Measurements from ENCODE around the gene ELANE. TPM values are rescaled to one million over a fixed set of nuclear protein-coding genes. Genes with fewer than 3 reads are reported as not detected.

Gene ELANE
- under 1 TPM in 2 of 4 donors, not detected in 2; 0.39 to 0.55 TPM for total RNA-seq
- polyA plus RNA-seq: under 1 TPM; 0.55 to 0.95 (median 0.92) TPM
- long read RNA-seq, donor 1: 0 reads
- long read RNA-seq, donor 2: 0 reads

DNA sequence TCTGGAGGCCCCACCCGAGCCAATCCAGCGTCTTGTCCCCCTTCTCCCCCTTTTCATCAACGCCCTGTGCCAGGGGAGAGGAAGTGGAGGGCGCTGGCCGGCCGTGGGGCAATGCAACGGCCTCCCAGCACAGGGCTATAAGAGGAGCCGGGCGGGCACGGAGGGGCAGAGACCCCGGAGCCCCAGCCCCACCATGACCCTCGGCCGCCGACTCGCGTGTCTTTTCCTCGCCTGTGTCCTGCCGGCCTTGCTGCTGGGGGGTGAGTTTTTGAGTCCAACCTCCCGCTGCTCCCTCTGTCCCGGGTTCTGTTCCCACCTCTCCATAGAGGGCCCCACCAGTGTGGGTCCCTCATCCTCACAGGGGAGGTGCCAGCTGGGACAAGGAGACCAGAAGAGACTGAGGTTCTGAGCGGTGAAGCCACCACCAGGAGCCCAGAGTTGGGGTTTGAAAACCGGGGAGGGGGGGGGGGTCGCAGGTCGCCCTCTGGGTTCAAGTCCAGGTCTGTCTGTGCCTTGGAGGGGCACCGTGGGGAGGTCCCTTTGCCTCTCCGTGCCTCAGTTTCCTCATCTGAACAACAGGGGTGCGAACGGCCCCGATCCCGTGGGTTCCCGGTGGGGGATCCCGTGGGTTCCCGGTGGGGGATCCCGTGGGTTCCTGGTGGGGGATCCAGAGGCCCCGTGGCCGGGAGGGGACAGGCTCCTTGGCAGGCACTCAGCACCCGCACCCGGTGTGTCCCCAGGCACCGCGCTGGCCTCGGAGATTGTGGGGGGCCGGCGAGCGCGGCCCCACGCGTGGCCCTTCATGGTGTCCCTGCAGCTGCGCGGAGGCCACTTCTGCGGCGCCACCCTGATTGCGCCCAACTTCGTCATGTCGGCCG lies at the start of gene ELANE:
Gene ELANE, plus strand, starts transcription at position 168 of the 878 bp plus-strand sequence. Its CDS starts 26 bp downstream, at position 194.
- Histone ChIP-seq H3K9me3 (no peaks in the 10 kb centered on the region), H3K27ac (no peak within 1 kb of the TSS), H3K4me1 (peaks cover 7% of the 10 kb centered on the region), H3K27me3 (ENCODE audit: insufficient read depth in 3 of 3, low read length in 2 of 3) (peaks cover 0 to 73% (median 16%) of the 10 kb centered on the region in 3 donors), H3K4me3 (no peak within 1 kb of the TSS), H3K36me3 (ENCODE audit: insufficient read depth in 1 of 2, low read depth in 1 of 2) (no peaks in the 10 kb centered on the region)
- ATAC-seq (no peak), DNase-seq (peak; percentile 23 to 53)
- TF ChIP-seq, protein P1, sequence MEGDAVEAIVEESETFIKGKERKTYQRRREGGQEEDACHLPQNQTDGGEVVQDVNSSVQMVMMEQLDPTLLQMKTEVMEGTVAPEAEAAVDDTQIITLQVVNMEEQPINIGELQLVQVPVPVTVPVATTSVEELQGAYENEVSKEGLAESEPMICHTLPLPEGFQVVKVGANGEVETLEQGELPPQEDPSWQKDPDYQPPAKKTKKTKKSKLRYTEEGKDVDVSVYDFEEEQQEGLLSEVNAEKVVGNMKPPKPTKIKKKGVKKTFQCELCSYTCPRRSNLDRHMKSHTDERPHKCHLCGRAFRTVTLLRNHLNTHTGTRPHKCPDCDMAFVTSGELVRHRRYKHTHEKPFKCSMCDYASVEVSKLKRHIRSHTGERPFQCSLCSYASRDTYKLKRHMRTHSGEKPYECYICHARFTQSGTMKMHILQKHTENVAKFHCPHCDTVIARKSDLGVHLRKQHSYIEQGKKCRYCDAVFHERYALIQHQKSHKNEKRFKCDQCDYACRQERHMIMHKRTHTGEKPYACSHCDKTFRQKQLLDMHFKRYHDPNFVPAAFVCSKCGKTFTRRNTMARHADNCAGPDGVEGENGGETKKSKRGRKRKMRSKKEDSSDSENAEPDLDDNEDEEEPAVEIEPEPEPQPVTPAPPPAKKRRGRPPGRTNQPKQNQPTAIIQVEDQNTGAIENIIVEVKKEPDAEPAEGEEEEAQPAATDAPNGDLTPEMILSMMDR (IDR thresholded peaks at IDR 0.05): no peak
- 58 to 68% (median 62%) methylated on average over 41 to 55 of the region's 55 CpGs for WGBS, 3 donors
- intact Hi-C loops (cut with DNase I): loop anchor here in 1 of 2 donors (10.0 kb wide), 1 partner anchor 132 kb away; the partner anchor contains the start of gene WDR18

DNA sequence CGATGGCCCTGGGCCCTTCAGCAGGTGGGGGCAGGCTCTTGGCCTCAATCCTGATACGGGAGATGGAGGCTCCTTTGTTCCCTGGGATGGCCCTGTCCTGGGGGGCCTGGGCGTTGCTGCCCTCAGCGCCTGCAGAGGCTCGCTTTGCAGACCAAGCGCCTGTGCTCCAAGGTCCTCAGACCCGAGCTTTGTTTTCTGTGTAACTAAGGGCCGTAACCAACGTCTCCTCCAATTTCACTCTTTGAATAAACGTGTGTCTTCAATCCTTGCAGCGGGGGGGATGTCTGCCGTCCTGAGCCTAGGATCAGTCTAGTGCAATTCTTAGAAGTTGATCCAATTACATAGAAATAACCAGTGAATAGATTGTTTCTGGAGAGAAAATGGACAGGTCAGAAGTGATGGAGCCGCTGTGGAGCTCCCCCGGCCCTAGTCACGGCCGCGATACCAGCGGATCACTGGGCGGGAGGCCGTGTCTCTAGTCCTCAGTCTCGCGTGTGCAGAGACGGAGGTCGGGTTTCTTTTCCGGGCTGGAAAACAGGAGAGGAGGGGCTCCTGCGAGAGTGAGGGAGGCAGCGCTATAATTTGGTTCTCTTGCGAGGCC lies 49.5 kb upstream of the ELANE start:
- Histone ChIP-seq H3K36me3 (ENCODE audit: insufficient read depth in 1 of 2, low read depth in 1 of 2) (peaks cover 15 to 61% of the 10 kb centered on the region in 2 donors), H3K9me3 (no peaks in the 10 kb centered on the region), H3K27ac (peak overlapping the region; percentile 60), H3K4me1 (peaks cover 51% of the 10 kb centered on the region), H3K27me3 (ENCODE audit: insufficient read depth in 3 of 3, low read length in 2 of 3) (no peaks in the 10 kb centered on the region), H3K4me3 (peak overlapping the region; percentile 81)
- WGBS, 3 donors: 14 to 30% (median 15%) methylated on average over 27 to 28 of the region's 28 CpGs
- TF ChIP-seq, protein P1 (IDR thresholded peaks at IDR 0.05): no peak
- ATAC-seq (peak in 1 of 4 donors; percentile 31), DNase-seq (peak in 1 of 2 donors; percentile 54)
- intact Hi-C loops (cut with DNase I): loop anchor here in 1 of 2 donors (5.0 kb wide), 1 partner anchor 230 kb away; the partner anchor contains the start of gene BSG

DNA sequence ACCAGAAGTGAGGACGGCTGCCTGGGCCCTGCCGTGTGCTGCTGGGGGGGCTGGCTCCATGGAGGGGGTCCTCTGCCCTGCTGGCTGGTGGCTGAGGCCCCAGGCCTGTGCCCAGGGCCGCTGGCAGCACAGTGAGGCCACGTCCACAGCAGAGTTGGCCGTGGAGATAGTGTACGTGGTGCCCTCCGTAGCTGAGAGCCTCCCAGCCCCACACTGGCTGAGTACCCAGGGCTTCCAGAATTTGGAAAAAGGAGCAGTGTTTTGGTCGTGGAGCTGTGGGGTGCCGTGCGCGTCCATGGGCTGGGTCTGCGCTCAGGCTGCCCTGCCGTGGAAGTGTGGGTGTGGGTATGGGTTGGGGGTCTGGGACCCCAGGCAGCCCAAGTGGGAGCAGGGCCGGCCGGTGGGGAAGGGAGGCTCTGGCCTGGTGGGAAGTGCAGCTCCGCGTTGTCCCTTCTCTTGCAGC lies 49.0 kb upstream of the ELANE start:
- peaks cover 15 to 66% of the 10 kb centered on the region in 2 donors for H3K36me3 ChIP-seq (ENCODE audit: insufficient read depth in 1 of 2, low read depth in 1 of 2)
- WGBS, 3 donors: 63 to 72% (median 68%) methylated on average over 17 of the region's 17 CpGs
- TF ChIP-seq, protein P1 (IDR thresholded peaks at IDR 0.05): no peak
- H3K27me3 ChIP-seq (ENCODE audit: insufficient read depth in 3 of 3, low read length in 2 of 3): no peaks in the 10 kb centered on the region
- peak overlapping the region; percentile 81 for H3K4me3 ChIP-seq
- no peaks in the 10 kb centered on the region for H3K9me3 ChIP-seq
- DNase-seq (peak in 1 of 2 donors; percentile 12), ATAC-seq (no peak)
- peak overlapping the region; percentile 60 for H3K27ac ChIP-seq
- H3K4me1 ChIP-seq: peaks cover 51% of the 10 kb centered on the region
- intact Hi-C loops (cut with DNase I): loop anchor here in 1 of 2 donors (5.0 kb wide), 1 partner anchor 231 kb away; the partner anchor contains the start of gene BSG

DNA sequence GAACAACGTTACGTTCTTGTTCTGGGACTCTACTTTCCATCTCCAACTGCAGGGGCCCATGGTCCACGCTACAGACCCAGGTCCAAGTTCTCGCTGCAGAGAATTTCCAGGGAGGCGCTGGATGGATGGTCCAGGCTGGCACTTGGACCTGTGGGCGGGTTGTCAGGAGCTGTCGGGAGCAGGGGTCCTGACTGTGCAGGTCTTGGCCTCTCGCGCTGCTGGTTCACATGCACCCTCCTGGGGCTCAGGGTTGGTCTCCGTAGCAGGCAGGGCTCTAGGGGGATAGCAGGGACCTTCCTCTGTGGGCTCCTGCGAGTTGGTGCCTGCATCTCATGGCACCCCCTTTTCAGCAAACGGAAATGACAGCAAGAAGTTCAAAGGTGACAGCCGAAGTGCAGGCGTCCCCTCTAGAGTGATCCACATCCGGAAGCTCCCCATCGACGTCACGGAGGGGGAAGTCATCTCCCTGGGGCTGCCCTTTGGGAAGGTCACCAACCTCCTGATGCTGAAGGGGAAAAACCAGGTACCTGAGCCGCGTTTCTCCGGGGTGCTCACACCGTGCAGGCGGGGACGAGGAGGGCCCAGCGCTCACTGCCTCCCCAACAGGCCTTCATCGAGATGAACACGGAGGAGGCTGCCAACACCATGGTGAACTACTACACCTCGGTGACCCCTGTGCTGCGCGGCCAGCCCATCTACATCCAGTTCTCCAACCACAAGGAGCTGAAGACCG lies 48.3 kb upstream of the ELANE start:
- Histone ChIP-seq H3K27me3 (ENCODE audit: insufficient read depth in 3 of 3, low read length in 2 of 3) (no peaks in the 10 kb centered on the region), H3K9me3 (no peaks in the 10 kb centered on the region), H3K27ac (no peak overlapping the region), H3K4me3 (no peak overlapping the region), H3K36me3 (ENCODE audit: insufficient read depth in 1 of 2, low read depth in 1 of 2) (peaks cover 17 to 73% of the 10 kb centered on the region in 2 donors), H3K4me1 (peaks cover 51% of the 10 kb centered on the region)
- peak in 1 of 2 donors; percentile 52 for DNase-seq
- 77 to 81% (median 79%) methylated on average over 31 of the region's 31 CpGs for WGBS, 3 donors
- TF ChIP-seq, protein P1 (IDR thresholded peaks at IDR 0.05): no peak
- intact Hi-C loops (cut with DNase I): loop anchor here in 1 of 2 donors (5.0 kb wide), 1 partner anchor 232 kb away; the partner anchor contains the start of gene BSG
- no peak for ATAC-seq

Data from psoas muscle (tissue), 8 donors.